HuH-7 (cell line): ENCODE measurements around the gene LRRC36.
A peak's percentile ranks its signal among the peaks of the same experiment; 100 is the strongest.
"Not testable (repeated sequence)": the region's sequence is repeated elsewhere in the genome, so short reads cannot be mapped to it uniquely, and the experiment has no call there.

Experiments used
- DNase-seq: peaks from one replicate; pipeline ENCODE4 v3.0.0; 2011; ENCODE audit warnings: low spot score

LRRC36 gene

DNA sequence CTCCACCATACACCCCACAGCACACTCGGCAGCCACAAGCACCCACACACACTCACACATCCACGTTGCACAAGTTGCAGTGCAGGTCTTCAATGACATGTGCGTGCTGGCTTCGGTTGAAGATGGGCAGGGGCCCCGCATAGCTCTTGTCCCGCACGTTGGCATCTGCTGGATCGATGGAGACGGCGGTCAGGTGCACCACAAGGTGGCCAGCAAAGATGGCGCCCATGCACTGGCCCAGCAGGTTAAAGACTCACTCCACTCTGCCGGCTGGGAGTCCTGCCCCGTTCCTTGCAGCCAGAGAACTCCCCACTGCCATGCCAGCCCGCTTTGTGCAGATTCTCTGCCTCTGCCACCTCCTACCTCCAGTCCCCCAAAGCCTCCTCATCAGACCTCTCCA, 74.3 kb downstream of the LRRC36 start:
- DNase-seq: no peak

DNA sequence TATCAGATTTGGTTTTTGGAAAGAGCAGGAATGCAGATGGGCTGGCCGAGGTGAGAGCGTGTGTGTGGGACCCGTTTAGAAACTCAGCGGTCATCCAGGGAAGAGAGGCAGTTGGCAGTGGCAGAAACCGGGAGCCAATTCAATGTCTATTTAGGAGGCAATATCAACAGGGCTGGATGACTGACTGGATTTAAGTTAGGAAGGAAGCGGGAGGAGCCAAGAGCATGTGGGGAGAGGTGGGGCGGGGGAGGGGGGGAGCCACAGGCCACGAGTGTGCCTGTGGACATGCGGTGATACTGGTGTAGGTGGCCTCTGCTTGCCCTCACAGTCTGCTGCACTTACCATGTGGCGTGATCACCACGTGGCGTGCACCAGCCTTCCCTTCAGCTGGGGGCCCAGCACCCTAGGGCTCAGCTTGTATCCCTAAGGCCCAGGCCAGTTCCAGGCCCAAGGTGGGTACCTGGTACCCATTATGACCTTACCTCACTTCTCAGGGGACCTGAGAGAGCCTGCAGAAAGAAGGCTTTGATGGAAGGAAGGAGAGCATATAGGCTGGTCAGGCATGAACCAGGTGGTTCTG, 77.5 kb downstream of the LRRC36 start:
- DNase-seq: no peak

DNA sequence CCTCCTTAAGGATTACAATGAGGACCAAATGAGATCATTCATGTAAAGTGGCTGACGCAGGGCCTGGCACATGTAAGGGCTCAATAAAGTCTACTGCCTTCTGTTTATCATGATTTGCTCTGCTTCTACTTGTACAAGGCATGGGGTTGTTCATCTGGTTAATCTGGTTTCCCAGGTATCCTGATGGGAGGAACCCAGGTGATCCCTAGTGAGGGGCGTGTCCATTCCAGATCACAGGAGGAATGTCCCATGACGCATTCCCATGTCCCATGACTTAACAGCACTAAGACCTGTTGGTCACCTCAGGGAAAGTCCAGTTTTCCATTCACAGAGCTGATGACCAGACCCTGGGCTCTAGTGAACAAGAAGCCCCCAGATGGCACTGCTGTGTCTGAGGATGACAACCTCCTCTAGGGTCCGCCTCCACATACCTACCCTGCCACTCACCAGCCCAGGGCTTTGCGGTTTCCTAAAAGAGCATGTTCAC, 78.2 kb downstream of the LRRC36 start:
- DNase-seq: no peak

DNA sequence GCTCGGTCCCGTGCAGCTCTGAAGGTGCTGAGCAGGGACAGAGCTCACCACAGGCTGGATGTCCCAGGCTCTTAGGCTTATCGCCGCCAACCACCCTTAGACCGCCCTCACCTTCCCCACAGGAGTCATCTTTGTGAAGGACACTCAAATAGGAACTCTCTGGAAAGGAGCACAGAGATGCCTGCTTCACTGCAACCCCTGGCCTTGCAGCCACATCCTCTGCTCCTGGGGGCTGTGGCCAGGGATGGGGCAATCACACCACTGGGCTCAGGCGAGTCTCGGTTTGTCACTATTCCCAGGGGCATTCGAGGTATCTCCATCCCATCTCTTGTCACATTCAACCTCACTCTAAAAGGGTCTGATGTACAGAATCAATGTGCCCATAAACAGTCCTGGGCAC, 78.7 kb downstream of the LRRC36 start:
- no peak for DNase-seq

DNA sequence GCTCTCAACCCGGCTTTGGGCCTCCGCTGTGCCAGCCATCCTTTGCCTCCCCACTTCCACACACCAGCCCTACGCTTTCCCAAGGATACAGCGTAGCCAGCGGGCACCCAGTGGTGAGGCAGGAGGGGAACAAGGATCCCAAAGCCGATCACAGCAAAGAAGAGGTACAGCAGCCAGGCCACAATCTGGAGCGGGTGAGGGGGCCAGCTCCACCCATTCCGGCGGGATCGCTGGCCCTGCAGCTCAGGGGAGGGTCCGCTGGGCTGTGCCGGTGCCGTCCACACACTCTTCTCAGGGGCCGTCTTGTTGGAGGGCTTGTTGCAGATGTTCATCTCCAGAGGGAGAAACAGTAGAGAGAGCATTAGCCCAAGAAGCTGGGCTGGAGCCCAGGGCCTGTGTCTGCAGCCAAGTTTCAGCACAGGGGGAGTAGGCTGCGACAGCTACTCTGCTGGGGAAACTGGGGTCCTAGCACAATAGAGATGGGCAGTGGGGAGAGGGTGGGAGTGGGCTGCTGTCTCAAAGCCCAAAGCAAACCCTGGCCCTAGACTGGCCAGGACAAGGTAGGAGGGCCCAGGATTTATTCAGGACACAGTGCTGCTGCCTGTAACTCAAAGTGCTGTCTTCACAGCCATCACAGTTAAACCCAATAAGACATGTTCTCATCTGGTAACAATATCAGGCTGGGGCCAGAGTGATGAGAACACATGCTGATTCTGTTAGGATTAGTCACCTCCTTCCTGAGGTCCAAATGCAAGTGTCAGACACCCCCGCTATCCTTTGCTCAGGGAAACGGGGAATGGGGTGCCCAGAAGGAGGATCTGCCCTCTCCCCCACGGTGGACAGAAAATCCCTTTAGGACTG, 79.7 kb downstream of the LRRC36 start:
- DNase-seq: no peak

DNA sequence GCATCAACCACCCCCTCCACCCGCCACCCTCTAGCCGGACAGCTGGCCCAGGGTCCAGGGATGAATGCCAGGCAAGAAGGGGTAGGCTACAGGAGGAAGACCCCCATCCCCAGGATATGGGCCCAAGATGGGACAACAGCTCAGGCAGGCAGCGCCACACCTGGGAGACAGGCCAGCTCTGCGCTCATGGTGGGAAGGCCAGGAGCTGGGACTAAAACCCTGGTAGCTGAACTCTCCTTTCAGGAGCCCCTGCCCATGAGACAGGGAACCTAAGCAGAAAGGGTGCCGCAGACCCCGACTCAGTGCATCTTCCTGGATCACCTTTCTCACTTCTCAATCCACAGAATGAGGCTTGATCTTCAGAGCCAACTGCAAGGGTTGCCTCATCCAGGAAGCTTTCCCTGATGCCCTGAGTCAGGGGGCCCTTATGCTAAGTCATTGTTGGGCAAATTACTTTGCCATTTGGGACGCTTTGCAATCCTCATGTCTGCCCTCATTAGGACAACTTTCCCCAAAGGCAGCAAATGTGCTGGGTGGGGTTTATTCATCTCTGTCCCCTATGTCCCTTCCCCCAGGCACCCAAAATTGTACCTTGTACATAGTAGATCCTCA, 80.7 kb downstream of the LRRC36 start:
- DNase-seq: no peak

DNA sequence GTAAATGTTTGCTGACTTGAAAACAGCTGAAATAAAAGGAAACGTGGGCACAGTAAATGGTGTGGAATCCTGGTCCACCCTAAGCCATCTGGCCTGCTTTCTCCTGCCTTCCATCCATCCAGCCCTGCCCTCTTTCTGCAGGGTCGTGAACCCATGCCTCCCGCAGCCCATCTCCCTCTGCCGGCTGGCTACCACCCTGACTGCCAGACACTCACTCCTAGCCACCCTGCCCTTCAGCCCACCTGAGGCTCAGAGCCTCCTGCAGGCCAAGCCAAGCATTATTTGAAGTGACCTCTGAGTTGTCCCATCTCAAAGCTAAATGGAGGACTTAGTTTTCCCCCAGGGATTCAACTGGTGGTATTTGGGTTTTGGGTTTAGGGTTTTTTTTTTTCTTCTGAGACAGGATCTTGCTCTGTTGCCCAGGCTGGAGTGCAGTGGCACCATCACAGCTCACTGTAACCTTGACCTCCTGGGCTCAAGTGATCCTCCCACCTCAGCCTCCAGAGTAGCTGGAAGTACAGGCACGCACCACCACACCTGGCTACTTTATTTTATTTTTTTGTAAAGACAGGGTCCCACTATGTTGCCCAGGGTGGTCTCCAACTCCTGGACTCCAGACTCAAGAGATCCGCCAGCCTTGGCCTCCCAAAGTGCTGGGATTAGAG, 81.3 kb downstream of the LRRC36 start:
- no peak for DNase-seq

DNA sequence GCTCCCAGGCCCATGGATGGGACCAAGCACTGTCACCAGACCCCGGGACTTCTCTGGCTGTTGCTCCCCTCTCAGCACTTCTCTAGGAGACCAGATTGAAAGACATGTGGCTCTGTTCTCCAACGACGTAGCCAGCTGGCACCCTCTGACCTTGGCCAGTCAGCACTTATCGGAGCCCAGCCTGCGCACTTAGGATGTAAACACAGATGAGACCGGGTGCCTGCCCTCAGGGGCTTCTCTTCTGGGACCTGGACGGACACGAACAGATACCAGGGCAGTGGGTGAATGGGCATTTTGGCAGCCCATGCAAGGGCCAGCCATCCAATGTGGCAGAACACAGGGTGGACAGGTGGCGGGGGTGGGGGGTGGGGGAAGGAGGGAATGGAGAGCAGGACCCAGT, 83.0 kb downstream of the LRRC36 start:
- DNase-seq: no peak

DNA sequence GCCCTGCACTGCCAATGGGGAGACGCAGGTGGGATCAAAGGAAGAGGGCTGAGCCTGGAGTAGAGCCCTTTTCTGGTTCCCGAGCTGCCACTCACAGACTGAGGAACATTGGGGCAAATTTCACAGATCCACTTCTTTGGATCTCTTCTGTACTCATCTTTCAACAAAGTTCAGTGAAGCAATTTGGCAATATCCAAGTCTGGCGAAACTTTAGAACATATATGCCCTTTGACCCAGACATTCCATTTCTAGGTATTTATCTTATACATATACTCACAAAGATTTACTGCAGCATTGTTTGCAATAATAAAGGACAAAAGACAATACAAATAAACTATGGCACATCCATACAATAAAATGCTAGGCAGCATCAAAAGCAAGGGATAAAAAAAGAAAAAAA, 84.7 kb downstream of the LRRC36 start:
- no peak for DNase-seq

DNA sequence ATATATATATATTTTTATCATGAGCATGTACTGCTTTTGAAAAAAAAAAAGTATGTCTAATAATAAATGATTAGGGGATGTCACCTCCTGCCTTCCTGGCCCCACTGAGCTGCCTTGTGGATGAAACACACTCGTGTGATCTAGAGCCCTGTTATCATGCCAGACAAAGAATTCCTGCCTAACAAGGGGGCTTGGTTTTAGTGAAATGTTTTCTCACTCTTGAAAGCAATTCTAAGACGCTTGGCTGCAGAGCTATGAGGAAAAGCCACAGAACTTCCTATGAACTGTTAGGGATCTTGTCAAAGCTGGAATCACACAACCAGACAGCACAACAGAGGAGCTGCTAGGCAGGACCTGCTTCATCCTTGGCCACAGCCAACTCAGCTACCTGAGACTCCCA, 85.7 kb downstream of the LRRC36 start:
- DNase-seq: no peak

DNA sequence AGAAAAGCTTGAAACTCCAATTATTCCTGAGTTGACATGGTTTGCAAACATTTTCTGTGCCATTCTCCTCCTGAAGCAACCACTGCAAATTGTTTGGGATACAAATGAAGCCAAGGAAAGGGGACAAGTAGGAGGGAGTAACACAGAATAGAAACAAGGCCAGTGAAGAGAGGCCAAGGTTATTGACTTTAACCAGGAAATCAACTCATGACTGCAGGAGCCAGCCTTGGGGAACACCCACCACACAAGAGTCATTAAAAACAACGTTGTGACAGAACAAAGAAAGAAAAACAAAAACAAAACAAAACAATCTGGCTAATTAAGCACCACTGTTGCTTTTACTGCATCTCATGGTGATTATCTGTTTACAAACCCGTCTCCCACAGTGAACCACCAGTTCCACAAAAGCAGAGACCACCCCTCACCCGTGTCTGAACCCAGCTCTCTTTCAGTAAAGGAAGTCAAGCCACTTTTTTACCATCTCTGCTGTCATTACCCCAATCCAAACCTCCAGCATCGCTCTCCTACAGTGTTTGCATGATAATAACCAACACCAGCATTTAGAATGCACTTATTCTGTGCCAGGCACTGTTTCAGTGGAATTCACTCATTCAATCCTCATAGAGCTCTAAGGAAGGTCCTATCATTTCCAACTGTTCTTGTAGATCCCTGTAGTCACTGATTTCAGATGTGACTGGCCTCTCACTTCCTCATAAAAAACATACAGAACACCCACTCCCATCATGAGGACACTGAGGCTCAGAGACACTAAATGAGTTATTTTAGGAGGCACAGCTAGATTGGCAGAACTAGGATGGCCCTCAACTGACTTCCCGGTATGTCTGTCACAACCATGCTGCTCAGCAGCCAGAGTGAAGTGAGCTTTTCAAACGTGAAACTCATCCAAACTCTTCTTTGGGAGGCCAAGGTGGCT, 87.6 kb downstream of the LRRC36 start:
- no peak for DNase-seq

DNA sequence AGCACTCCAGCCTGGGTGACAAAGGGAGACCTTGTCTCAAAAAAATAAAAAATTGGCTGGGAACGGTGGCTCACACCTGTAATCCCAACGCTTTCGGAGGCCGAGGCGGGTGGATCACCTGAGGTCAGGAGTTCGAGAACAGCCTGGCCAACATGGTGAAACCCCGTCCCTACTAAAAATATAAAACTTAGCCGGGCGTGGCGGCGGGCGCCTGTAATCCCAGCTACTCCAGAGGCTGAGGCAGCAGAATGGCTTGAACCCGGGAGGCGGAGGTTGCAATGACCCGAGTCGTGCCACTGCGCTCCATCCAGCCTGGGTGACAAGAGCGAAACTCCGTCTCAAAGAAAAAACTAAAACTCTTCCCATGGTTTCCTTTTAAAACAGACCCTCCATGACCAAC, 88.8 kb downstream of the LRRC36 start:
- not testable (repeated sequence) for DNase-seq

DNA sequence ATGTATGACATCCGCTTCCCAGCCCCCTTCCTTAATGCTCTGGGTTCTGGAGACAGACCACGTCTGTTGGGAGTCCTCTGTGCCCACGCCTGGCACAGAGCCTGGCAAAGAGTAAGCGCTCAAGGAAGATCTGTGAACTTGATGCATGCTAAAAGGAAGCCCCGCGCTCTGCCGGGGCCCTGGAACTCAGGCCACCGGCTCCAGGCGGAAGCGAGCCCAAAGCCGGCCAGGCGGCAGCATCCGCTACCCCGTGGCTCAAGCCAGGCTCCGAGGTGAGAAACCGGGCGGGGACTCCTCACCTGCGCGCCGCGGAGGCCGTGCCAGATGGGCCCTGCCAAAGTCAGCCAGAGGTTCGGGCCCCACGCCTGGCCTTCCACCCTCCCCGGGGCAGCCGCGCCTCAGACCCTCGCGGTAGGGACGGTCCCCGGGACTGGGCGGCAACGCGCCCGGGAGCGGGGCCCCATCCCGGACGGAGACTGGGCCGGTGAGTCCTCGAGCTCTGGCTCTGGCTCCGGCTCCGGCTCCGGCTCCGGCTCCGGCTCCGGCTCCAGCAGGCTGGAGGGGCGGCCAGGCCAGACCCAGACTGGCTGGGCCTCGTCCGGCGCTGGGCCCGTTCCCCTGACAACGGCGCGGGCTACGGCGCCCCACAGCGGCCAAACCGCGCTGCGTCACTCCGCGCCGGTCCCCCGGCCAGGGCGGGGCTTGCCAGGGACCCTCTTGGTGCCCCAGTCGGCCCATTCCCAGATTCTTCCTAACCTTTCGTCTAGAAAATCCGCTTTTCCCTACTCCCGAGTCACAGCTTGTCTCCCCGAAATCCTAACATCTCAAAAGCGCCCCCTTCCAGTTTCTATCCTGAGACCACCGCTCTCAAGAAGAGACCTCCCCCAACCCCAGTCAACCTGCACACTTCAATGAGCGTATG, 89.5 kb downstream of the LRRC36 start, which contains the start of gene ZDHHC1:
ZDHHC1 (minus strand) TSS at position 606 of the 922 bp plus-strand sequence. CDS start 8,702 bp downstream, outside the sequence.
- DNase-seq: peak; percentile 84

DNA sequence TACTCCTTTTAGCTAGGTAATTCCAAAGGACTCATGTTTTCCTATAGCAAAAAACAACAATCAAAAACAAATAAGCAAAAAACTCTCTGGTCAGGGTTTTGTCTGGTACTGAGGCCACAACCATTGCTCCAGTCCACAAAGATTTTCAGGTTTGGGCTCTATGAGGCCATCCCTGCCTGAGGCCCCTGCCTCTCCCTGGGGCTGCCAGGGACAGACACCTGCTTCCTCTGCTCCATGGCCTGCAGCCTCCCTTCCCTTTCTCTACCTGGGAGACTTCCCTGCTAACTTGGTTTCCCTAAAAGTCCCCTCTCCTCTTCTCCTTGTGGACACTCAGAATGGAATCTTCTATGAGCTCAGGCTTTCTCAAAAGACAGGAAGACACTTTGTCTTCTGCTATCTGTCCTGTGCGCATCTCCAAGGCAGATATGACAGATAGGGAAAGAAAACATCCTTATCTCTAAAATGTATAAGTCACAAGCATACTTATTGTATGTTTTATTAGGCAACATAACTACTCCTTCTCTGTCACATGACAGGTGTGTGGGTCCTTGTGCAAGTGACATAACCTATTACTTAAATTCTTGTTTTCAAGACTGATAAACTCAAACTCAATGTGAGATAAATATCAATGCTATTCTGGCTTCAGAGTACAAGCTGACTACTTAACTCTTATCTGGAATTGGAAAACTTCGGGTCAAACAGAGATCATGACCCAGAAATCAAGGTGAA, 90.9 kb downstream of the LRRC36 start:
- DNase-seq: no peak

DNA sequence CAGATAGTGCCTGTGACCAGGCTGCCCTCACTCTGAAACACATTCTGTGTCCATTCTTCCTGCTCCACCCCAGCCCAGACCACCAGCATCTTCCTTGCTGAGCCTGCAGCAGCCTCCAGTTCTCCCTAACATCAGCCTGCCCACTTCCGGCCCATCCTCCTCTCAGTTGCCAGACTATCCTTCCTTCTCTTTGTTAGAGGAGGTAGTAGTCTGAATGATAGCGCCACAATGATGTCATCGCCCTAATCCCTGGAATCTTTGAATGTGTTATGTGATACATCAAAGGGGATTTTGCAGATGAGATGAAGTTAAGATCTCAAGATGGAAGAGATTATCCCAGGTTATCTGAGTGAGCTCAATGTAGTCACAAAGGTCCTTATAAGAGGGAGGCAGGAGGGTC, 92.9 kb downstream of the LRRC36 start:
- no peak for DNase-seq

DNA sequence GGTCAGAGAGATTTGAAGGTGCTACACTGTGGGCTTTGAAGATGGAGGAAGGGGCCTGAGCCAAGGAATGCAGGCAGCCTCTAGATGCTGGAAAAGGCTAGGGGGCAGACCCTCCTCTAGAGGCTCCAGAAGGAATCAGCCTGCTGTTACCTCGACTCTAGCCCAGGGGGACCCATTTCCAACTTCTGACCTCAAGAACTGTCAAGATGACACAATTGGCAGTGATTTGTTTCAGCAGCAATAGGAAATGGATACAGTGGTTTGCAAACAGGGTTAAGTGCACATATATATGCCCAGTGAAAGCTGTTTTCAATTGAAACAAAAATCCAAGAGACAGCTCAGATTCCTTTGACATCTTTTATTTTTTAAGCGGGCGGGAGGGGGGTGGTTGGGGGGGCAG, 93.3 kb downstream of the LRRC36 start:
- DNase-seq: no peak

DNA sequence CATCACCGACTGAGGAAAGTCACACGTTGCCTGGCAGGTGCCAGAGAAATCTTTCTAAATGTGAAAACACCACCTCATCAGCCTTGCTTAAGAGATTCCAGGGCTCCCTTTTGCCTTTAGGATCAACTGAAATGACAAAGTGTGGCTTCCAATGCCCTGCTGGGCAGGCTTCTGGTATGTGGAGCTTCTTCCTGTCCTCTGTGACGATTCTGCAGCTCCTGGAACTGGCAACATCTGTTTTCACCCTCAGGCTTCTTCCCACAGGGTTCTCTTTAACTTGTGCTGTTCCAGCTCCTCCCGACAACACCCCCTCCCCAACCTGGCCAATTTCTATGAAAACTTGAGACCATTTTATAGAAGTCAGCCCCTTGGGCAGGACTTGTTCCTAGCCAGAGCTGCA, 94.4 kb downstream of the LRRC36 start:
- DNase-seq: no peak

DNA sequence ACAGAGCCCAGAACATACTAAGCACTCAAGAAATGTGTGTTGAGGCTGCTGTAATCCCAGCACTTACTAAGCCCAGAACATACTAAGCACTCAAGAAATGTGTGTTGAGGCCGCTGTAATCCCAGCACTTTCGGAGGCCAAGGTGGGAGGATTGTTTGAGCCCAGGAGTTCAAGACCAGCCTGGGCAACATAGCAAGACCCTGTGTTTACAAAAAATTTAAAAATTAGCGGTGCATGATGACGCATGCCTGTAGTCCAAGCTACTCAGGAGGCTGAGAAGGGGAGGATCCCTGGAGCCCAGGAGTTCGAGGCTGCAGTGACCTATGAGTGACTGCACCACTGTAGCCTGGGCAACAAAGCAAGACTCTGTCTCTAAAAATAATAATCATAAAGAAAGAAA, 96.4 kb downstream of the LRRC36 start:
- no peak for DNase-seq

DNA sequence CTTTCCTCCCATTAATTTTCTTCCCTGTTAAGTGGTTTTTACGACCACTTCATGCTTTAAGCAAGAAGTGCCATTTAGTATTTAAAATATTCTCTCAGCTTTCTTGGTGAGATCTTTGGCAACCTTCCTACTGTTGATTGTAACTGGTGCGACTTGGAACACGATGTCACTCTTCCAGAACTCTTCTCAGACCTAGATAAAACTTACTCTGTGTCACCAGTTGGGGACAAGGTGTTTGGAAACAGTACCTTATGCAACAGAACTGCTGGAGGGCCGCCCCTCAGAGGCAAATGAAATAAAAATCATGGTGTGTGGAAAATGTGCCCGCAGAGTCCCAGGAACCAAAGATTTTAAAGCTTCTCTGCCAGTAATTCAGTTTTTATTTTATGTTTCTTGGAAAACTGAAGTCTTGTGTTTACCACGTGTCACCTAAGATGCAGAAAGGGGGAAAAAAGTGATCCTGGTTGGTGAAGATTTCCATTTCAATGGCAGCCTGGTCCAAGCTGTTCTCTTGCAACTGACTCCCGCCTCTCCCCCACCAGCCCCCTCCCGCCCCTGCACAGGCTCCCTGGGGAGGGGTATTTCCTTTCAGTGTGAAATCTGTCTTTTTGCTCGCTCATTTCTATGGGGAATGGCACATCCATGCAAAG, 97.1 kb downstream of the LRRC36 start:
- no peak for DNase-seq
